Brain microvascular endothelial cell (primary cell): Measurements from ENCODE around the gene PRKCH.
A peak's percentile ranks its signal among the peaks of the same experiment; 100 is the strongest.

Experiments used
- DNase-seq: peaks from one replicate; pipeline ENCODE4 v3.0.0-alpha.2; 2020
- H3K27ac ChIP-seq: fragments of 250-450 bp; sonication (Bioruptor Pico); 2 replicates; pipeline ENCODE4 v1.5.1; 2020; ENCODE audit warnings: mild to moderate bottlenecking, moderate library complexity
- H3K27me3 ChIP-seq: fragments of 250-450 bp; sonication (Bioruptor Pico); replicated peaks from 2 replicates; pipeline ENCODE4 v1.5.1; 2020; ENCODE audit warnings: mild to moderate bottlenecking
- H3K36me3 ChIP-seq: fragments of 250-450 bp; sonication (Bioruptor Pico); replicated peaks from 2 replicates; pipeline ENCODE4 v1.5.1; 2020; ENCODE audit warnings: mild to moderate bottlenecking
- H3K4me3 ChIP-seq: 2 replicates; pipeline ENCODE4 v1.5.1; 2011; ENCODE audit warnings: low read depth, mild to moderate bottlenecking, control low read depth, low read length, moderate library complexity
- in situ Hi-C: cut with HindIII; loops from 2 replicates; pipeline ENCODE4 v1.10.0; 2017; ENCODE audit warnings: low sequenced_read_pairs, low pct_ligation_motif_present
- TF ChIP-seq, protein P1 (sequence below): IDR thresholded peaks from 2 replicates; pipeline ENCODE4 v1.5.1; 2011; ENCODE audit warnings: low read depth, mild to moderate bottlenecking, moderate library complexity, low read length, control low read depth, inconsistent platforms; ENCODE audit errors: missing control alignments

The PRKCH gene

DNA sequence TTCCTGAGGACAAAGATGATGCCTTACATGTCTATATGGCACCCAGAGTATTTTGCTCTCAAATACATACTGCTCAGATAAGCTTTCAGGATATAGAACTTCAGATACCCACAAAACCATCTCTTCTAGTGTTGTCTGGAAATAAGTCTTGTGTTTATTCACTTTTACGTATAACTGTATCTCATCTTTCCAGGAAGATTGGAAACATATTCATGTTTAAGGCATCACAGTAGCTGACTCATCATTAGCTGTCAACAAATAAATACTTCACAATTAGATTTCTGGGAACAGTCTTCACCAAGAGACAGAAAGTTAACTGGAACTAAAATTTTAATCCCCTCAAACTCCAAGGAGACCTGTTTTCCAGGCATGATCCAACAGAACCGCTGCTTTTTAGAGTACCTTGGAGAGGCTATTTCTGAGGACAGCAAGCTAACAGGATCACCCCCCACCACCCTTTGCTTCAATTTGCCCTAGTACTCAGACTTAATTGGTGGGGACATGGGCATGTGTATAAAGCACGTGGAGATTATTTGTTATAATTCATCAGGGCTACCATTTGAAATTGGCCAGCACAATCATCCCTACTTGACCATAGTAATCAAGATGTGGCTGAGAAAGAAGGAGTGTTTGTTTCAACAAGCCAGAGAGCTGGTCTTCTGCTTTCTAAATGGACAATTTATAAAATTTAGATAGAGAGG lies 244.6 kb downstream of the PRKCH start:
- TF ChIP-seq, protein P1, sequence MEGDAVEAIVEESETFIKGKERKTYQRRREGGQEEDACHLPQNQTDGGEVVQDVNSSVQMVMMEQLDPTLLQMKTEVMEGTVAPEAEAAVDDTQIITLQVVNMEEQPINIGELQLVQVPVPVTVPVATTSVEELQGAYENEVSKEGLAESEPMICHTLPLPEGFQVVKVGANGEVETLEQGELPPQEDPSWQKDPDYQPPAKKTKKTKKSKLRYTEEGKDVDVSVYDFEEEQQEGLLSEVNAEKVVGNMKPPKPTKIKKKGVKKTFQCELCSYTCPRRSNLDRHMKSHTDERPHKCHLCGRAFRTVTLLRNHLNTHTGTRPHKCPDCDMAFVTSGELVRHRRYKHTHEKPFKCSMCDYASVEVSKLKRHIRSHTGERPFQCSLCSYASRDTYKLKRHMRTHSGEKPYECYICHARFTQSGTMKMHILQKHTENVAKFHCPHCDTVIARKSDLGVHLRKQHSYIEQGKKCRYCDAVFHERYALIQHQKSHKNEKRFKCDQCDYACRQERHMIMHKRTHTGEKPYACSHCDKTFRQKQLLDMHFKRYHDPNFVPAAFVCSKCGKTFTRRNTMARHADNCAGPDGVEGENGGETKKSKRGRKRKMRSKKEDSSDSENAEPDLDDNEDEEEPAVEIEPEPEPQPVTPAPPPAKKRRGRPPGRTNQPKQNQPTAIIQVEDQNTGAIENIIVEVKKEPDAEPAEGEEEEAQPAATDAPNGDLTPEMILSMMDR, result no peak
- Histone ChIP-seq H3K27ac (peak overlapping the region; percentile 98), H3K4me3 (no peak overlapping the region), H3K27me3 (no peaks in the 10 kb centered on the region), H3K36me3 (no peaks in the 10 kb centered on the region)
- in situ Hi-C loops, result loop anchor here (25.0 kb wide), 1 partner anchor 146 kb away; no protein-coding TSS in a partner anchor
- no peak for DNase-seq

DNA sequence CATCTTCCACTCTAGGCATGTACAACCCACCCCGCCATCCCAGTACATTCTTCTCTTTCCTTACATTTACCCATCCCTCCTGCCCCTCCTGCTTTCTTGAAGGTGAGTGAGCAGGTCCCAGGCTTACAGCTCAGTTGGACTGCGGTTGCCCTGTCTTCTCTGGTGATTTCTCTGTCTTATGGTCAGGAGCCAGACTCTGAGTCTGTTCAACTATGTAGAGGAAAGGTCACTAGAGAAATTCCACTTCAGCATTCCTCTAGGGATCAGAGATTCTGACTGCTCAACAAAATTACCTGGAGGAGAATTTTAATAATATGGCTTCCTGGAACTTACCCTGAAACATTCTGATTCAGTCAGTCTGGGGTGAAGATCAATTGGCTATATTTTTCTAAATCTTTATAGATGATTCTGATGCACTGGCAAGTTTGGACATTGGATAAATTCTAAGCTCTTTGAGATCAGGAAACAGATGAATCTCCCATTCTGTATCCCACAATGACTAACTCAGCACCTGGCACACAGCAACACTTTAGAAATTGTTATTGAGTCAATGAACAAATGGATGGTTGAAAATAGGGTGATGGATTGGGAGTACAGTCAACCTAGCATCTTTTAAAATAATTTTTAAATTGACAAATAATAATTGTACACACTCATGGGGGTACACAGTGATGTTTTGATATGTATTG lies 245.3 kb downstream of the PRKCH start:
- Histone ChIP-seq H3K36me3 (no peaks in the 10 kb centered on the region), H3K4me3 (no peak overlapping the region), H3K27ac (peak overlapping the region; percentile 98), H3K27me3 (no peaks in the 10 kb centered on the region)
- in situ Hi-C loops, result loop anchor here (25.0 kb wide), 1 partner anchor 146 kb away; no protein-coding TSS in a partner anchor
- no peak for DNase-seq
- TF ChIP-seq, protein P1, result no peak

DNA sequence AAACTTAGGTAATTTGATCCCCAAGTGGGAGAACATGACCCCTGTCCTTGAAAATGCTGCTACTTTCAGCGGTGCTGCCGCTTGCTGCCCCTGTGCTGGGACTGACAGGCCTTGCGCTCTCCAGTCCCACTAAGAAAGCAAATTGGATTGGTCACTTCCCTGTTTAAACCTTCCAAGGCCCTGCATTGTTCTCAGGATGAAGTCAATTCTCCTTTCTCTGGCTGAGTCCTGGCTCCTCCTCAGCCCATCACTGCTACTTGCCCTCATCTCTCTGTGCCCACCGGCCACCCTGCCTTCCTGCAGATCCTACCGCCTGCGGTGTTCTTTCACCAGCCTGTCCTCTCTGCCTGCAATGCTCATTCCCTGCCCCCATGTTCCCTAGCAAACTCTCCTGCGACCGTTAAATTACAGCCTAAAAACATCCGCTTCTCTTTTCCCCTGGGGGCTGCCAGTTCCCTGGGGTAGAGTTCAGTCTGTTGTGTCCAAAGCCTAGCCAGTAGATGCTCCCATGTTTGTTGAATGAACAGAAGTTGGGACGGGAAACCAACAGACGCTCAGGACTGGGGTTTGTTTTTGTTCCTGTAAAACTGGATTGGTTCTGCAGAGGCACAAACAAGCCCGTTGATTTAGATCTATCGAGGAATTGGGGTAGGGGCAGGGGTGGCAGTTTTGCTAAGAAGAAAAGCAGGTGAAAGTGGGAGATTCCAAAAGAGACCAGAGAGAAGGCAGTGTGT lies 246.6 kb downstream of the PRKCH start:
- Histone ChIP-seq H3K27me3 (no peaks in the 10 kb centered on the region), H3K27ac (peak overlapping the region; percentile 98), H3K36me3 (no peaks in the 10 kb centered on the region), H3K4me3 (peak overlapping the region; percentile 10)
- TF ChIP-seq, protein P1, result no peak
- DNase-seq, result no peak
- in situ Hi-C loops, result loop anchor here (25.0 kb wide), 1 partner anchor 144 kb away; no protein-coding TSS in a partner anchor

DNA sequence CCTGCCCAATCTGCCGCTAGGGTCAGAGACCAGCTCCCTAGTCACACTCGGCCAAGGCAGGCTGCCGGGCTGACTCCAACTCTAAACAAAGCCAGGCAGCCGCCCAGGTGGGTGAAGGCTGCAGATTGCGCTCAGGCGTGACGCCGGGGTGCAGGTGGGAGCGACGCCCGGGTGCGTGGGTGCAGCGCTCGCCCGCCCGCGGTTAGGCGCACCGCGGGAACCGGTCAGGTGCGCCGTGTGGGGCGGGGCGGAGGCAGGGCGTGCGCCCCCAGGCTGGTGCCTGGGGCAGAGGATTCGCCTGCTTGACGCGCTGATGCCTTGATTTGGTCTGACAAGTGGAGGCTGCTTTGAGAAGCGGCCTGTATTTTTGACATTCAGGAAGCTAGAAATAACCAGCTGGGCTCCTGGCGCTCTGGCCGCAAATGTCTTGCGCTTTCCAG lies 247.2 kb downstream of the PRKCH start:
- H3K4me3 ChIP-seq, result peak overlapping the region; percentile 10
- TF ChIP-seq, protein P1, result peak; percentile 24
- H3K27ac ChIP-seq, result peak overlapping the region; percentile 98
- in situ Hi-C loops, result loop anchor here (25.0 kb wide), 1 partner anchor 144 kb away; no protein-coding TSS in a partner anchor
- H3K27me3 ChIP-seq, result no peaks in the 10 kb centered on the region
- no peaks in the 10 kb centered on the region for H3K36me3 ChIP-seq
- no peak for DNase-seq

DNA sequence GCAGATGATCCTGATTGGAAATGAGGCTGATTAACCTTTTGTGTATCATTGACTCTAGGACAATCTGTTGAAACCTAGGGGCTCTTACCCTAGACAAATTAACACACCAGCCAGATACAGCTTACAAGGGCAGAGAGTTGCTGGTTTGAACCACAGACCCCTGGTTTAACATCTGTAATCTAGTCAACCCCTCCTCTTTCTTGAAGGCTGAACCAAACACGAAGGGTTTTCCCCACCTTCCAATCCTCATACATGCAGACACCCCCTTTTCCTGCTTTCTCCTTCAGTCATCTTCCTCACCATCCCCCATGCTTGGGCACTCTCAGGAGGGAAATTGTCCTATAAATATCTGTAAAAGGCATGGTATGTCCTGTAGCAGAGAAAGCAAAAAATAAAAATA lies 247.9 kb downstream of the PRKCH start:
- in situ Hi-C loops, result loop anchor here (25.0 kb wide), 1 partner anchor 143 kb away; no protein-coding TSS in a partner anchor
- DNase-seq, result no peak
- Histone ChIP-seq H3K27me3 (no peaks in the 10 kb centered on the region), H3K36me3 (no peaks in the 10 kb centered on the region), H3K27ac (peak overlapping the region; percentile 98), H3K4me3 (no peak overlapping the region)
- TF ChIP-seq, protein P1, result no peak
